GM12874 (cell line): ENCODE results near the gene DNAH17.

Experiments used
- TF ChIP-seq, protein P1 (sequence below): IDR thresholded peaks from 2 replicates; pipeline ENCODE4 v1.5.1; 2011; ENCODE audit warnings: low read depth, mild to moderate bottlenecking, control low read depth, low read length, moderate library complexity; ENCODE audit not compliant: insufficient read depth

Gene DNAH17

DNA sequence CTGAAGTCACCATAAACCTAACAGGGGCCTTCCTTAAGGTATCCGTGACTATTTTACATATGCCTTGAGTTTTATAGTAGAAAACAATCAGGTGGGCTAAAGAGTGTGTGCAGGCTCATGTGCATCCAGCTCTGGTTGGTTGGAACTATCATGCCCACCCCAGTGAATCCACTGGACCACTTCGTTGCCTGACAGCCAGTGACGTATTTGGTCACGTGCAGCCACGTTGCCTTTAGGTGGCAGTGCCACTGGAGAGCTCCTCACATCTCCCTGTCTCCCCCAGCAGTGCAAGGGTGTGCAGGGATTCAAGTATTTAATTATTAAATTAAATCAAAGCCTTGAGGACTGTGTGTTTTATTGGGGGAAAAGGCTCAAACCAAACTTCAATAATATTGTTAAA is 42.1 kb upstream of the DNAH17 start:
- TF ChIP-seq, protein P1, sequence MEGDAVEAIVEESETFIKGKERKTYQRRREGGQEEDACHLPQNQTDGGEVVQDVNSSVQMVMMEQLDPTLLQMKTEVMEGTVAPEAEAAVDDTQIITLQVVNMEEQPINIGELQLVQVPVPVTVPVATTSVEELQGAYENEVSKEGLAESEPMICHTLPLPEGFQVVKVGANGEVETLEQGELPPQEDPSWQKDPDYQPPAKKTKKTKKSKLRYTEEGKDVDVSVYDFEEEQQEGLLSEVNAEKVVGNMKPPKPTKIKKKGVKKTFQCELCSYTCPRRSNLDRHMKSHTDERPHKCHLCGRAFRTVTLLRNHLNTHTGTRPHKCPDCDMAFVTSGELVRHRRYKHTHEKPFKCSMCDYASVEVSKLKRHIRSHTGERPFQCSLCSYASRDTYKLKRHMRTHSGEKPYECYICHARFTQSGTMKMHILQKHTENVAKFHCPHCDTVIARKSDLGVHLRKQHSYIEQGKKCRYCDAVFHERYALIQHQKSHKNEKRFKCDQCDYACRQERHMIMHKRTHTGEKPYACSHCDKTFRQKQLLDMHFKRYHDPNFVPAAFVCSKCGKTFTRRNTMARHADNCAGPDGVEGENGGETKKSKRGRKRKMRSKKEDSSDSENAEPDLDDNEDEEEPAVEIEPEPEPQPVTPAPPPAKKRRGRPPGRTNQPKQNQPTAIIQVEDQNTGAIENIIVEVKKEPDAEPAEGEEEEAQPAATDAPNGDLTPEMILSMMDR, result no peak

DNA sequence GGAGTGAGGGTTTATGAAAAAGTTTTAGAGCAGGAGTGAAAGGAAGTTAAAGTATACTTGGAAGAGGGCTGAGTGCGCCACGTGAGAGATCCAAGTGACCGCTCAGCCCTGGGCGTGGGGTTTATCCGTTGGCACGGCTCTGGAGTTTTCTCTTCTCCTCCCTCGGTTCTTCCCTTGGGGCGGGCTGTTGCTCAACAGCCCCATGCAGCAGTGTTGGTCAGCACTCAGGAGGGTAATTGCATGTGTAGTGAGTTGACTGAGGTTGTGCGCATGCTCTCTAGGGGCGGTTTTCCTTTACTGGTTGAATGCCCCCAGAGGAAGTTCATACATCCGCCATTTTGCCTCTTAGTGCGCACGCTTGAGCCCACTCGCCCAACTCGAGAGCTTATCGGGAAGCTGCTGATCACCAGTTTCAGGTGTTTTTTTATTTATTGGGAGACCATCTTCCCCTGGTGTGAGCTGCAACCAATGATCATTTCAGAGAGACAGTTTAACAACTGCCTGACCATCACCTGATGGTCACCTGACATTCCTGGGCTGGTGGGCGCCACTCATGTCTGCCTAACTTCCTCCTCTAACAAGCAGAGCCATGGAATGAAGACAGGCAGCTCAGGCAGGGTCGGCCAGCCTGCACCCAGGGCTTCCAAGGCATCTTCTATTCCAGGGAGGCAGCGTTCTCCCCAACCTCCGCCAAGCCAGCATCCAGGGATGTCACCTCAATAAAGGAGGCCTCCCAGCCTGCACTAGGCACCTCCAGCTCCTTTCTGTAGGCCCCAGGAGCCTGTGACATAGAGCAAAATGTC is 41.3 kb upstream of the DNAH17 start:
- TF ChIP-seq, protein P1, result no peak

DNA sequence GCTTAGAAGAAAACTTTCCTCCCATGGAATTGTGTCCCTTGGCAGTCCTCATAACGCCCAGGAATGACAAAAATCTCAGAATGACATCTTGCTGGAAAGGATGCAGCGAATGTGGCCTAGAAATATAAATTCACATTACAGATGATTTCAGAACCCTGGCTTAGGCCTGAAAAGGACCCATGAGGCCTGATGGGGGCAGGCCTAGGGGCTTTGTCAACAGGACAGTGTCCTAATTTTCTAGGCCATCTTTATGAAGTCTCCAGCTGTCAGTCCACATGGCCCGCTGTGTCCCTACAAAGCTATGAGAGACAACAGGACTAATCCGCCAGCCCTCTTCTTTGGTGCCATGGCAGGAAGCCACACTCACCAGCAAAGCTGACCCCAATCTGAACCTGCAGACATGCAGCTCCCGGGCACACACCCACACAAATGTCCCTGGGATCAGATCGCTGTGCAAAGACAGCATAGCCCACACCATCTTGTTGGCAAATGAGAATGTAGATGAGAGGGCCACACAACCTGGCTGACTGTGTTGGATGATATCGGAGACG is 40.4 kb upstream of the DNAH17 start:
- TF ChIP-seq, protein P1, result no peak

DNA sequence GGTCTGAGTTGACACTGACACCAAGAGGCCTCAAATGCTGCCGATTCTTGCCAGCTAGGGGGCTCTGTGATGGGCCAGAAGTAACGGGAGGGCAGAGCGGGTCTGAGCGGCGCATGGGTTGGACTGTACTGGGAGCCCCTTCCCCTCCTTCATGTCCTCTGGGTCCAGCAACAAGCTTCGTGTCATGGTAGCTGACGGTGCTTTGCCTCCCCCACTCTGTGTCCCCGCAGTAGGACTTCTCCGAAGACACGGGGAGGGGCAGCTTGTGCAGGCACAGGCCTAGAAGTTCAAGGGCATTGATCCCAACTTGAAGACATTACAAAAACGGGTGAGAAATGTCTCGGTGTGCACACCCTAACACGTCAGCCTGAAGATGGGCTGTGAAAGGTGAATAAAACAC is 39.8 kb upstream of the DNAH17 start:
- TF ChIP-seq, protein P1, result no peak

DNA sequence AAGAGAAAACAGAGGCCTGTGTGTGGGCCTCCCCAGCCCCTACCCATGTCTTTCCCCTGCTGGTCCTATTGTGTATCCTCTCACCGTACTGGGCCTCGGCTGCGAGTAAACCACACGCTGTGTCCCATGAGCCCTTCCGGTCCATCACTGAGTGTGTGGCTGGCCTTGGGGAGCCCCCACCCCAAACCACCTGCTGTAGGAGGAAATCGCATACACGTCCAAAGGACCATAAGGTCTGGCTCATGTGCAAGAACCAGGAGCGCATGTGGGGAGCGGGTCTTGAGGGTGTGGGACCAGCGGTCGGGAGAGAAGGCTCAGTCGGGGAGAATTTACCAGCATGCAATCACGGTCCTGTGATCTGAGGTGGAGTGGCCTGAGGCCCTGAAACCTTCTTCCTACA is 38.4 kb upstream of the DNAH17 start:
- TF ChIP-seq, protein P1, result no peak

DNA sequence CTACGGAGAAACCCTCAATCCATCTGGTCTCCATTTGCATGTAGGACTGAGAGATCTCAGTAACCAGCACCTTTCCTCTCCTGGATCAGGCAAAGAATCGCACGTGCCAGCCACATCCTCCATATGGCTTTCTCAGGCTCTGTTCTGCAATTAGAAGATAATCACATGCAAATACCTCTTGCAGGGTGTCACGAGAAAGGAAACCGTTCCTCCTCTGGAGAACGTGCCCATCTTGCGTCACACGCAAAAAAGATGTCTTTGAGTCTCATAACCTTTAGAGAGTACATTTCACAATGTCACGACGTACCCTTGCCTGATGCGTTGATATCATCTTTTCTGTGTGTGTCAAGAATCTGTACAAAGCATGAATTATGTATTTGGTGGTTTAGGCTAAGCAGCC is 36.2 kb upstream of the DNAH17 start:
- TF ChIP-seq, protein P1, result no peak

DNA sequence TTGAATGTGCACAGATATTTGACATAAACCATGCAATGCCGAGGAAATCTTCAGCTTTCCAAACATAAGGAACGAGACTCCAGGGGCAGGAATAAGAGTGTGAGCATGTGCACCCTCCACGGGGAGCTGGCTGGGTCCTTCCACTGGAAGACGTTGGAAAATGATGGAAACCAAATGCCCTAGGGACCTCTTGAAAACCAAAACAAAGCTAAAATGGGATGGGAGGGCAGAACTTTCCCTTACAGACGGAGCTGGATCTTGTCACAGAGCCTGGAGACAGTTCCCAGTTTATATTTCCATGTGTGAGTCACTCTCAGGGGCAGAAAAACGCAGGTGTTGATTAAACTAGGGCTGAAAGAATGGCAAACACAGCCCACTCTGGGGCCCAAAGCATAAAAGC is 34.4 kb upstream of the DNAH17 start:
- TF ChIP-seq, protein P1, result no peak
